Measurements from ENCODE around the gene MAPKAPK5.

Gene MAPKAPK5

GRCh38 chr12:111799758-111800157, 42.3 kb upstream of the MAPKAPK5 start:
- Histone ChIP-seq H2AFZ (ENCODE audit: low read length) (no peak overlapping the region), H3F3A (ENCODE audit: insufficient read depth, low read length) (no peaks in the 10 kb centered on the region)

DNA sequence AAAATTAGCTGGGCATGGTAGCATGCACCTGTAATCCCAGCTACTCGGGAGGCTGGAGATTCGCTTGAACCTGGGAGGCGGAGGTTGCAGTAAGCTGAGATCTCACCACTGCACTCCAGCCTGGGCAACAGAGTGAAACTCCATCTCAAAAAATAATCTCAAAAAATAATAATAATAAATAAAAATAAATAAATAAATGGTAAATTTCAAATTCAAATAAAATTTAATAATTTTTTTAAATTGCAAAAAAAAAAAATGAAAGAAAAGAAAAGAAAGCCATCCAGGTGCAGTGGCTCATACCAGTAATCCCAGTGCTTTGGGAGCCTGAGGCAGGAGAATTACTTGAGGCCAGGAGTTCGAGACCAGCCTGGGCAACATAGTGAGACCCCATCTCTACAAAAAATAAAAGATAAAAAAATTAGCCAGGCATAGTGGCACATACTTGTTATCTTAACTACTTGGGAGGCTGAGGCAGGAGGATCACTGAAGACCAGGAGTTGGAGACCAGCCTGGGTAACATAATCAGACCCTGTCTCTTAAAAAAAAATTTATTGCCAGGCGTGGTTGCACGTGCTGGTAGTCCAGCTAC, 38.9 kb upstream of the MAPKAPK5 start:
- Histone ChIP-seq H3K9me3 (ENCODE audit: low read length) (no peaks in the 10 kb centered on the region), H3K27ac (ENCODE audit: low read depth, low read length, poor library complexity, severe bottlenecking) (no peak overlapping the region), H3K4me3 (ENCODE audit: low read depth, low read length, poor library complexity, severe bottlenecking) (no peak overlapping the region), H3K79me2 (ENCODE audit: insufficient read depth, low read length) (no peaks in the 10 kb centered on the region), H3K4me1 (ENCODE audit: insufficient read depth, low read length, severe bottlenecking) (no peaks in the 10 kb centered on the region), H3K36me3 (ENCODE audit: insufficient read depth, low read length) (no peaks in the 10 kb centered on the region), H3K4me2 (ENCODE audit: low read length) (no peak overlapping the region), H3K9me2 (ENCODE audit: low read depth, low read length) (no peaks in the 10 kb centered on the region), H3K27me3 (ENCODE audit: insufficient read depth, low read length) (no peaks in the 10 kb centered on the region), H3K9ac (ENCODE audit: low read length) (no peak overlapping the region), H3F3A (ENCODE audit: insufficient read depth, low read length) (no peaks in the 10 kb centered on the region), H4K20me1 (ENCODE audit: insufficient read depth, low read length) (no peaks in the 10 kb centered on the region), H2AFZ (ENCODE audit: low read length) (no peak overlapping the region)
- TF ChIP-seq CTCF (IDR thresholded peaks at IDR 0.05; ENCODE audit: low read length): no peak
- no peak for TF ChIP-seq EZH2 (IDR thresholded peaks at IDR 0.05; ENCODE audit: borderline replicate concordance, low read length)

More at GRCh38 chr12:111799758-111800157, 42.3 kb upstream of the MAPKAPK5 start:
- no peak for TF ChIP-seq CTCF (IDR thresholded peaks at IDR 0.05; ENCODE audit: low read length)
- TF ChIP-seq EZH2 (IDR thresholded peaks at IDR 0.05; ENCODE audit: borderline replicate concordance, low read length): no peak
- Histone ChIP-seq H3K9me3 (ENCODE audit: low read length) (no peaks in the 10 kb centered on the region), H3K36me3 (ENCODE audit: insufficient read depth, low read length) (no peaks in the 10 kb centered on the region), H4K20me1 (ENCODE audit: insufficient read depth, low read length) (no peaks in the 10 kb centered on the region), H3K9ac (ENCODE audit: low read length) (no peak overlapping the region), H3K79me2 (ENCODE audit: insufficient read depth, low read length) (no peaks in the 10 kb centered on the region), H3K27me3 (ENCODE audit: insufficient read depth, low read length) (no peaks in the 10 kb centered on the region), H3K9me2 (ENCODE audit: low read depth, low read length) (no peaks in the 10 kb centered on the region), H3K4me2 (ENCODE audit: low read length) (no peak overlapping the region), H3K4me1 (ENCODE audit: insufficient read depth, low read length, severe bottlenecking) (no peaks in the 10 kb centered on the region), H3K27ac (ENCODE audit: low read depth, low read length, poor library complexity, severe bottlenecking) (no peak overlapping the region), H3K4me3 (ENCODE audit: low read depth, low read length, poor library complexity, severe bottlenecking) (no peak overlapping the region)

- no peak overlapping the region for H3K4me3 ChIP-seq (ENCODE audit: low read depth, low read length, poor library complexity, severe bottlenecking)
- H3F3A ChIP-seq (ENCODE audit: insufficient read depth, low read length): no peaks in the 10 kb centered on the region
- no peaks in the 10 kb centered on the region for H3K9me2 ChIP-seq (ENCODE audit: low read depth, low read length)
- no peaks in the 10 kb centered on the region for H3K79me2 ChIP-seq (ENCODE audit: insufficient read depth, low read length)
- H3K27me3 ChIP-seq (ENCODE audit: insufficient read depth, low read length): no peaks in the 10 kb centered on the region
- no peak for TF ChIP-seq EZH2 (IDR thresholded peaks at IDR 0.05; ENCODE audit: borderline replicate concordance, low read length)
- no peak for TF ChIP-seq CTCF (IDR thresholded peaks at IDR 0.05; ENCODE audit: low read length)
- no peaks in the 10 kb centered on the region for H3K4me1 ChIP-seq (ENCODE audit: insufficient read depth, low read length, severe bottlenecking)
- H2AFZ ChIP-seq (ENCODE audit: low read length): no peak overlapping the region
- H3K4me2 ChIP-seq (ENCODE audit: low read length): no peak overlapping the region
- no peaks in the 10 kb centered on the region for H4K20me1 ChIP-seq (ENCODE audit: insufficient read depth, low read length)
- no peak overlapping the region for H3K27ac ChIP-seq (ENCODE audit: low read depth, low read length, poor library complexity, severe bottlenecking)
- H3K9ac ChIP-seq (ENCODE audit: low read length): no peak overlapping the region
- H3K36me3 ChIP-seq (ENCODE audit: insufficient read depth, low read length): no peaks in the 10 kb centered on the region
- H3K9me3 ChIP-seq (ENCODE audit: low read length): no peaks in the 10 kb centered on the region
These were observed 38.2 kb upstream of the MAPKAPK5 start for GRCh38 chr12:111803851-111804250.
